Measurements from ENCODE around the gene GRSF1. TPM values are rescaled to one million over a fixed set of nuclear protein-coding genes. Genes with fewer than 3 reads are reported as not detected.

GRSF1 gene
- total and polyA plus RNA-seq, 10 of the 15 experiments (the other 5 are each of a cell fraction or from before 2014, with no cell fraction given), result 37.5 to 105 (median 68.4) TPM

DNA sequence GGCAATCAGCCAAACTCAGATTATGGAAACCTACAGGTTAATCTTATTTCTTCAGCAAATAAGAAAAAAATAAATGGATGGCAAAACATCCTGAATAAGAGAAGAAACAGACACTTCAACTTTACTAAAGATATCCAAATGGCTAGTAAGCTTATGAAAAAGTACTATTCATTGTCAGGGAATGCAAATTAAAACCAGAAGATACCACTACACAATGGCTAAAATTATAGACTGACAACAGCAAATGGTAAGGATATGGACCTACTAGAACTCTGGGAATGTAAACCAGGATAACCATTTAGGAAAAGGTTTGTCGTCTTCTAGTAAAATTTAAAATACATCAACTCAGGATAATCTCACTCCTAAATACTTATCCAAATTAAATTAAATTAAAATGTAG lies 24.3 kb downstream of the GRSF1 start:
- no TSS peak for BruUV-seq (replicated peaks)
- Histone ChIP-seq H3K4me2 (ENCODE audit: control insufficient read depth, insufficient read depth) (no peak overlapping the region), H3K79me2 (ENCODE audit: control insufficient read depth, insufficient read depth, low read length) (no peaks in the 10 kb centered on the region), H3K4me3 (no peak overlapping the region), H3K36me3 (ENCODE audit: control insufficient read depth in 2 of 2, insufficient read depth in 2 of 2, low read length in 1 of 2) (peaks cover 0 to 19% of the 10 kb centered on the region in 2 experiments; a peak in 3 of 4 replicates), H3K9ac (ENCODE audit: control insufficient read depth, insufficient read depth, low read length) (no peak overlapping the region), H3K9me3 (replicated peaks; ENCODE audit: control insufficient read depth, insufficient read depth, low read length) (no peaks in the 10 kb centered on the region), H2AFZ (ENCODE audit: control insufficient read depth, low read depth, low read length) (no peak overlapping the region), H3K4me1 (ENCODE audit: control insufficient read depth, insufficient read depth, low read length) (peaks cover 16% of the 10 kb centered on the region), H3K27me3 (replicated peaks in 1 of 2; ENCODE audit: control insufficient read depth in 2 of 2, insufficient read depth in 2 of 2, low read length in 1 of 2) (no peaks in the 10 kb centered on the region), H3K27ac (ENCODE audit: control insufficient read depth, insufficient read depth) (no peak overlapping the region), H4K20me1 (ENCODE audit: control insufficient read depth, insufficient read depth) (no peaks in the 10 kb centered on the region)
- FAIRE-seq, result peak; percentile 76
- TF ChIP-seq BACH1 (IDR thresholded peaks at IDR 0.05; ENCODE audit: borderline replicate concordance) (no peak), CREB1 (IDR thresholded peaks at IDR 0.05; ENCODE audit: low read depth) (no peak), IKZF2 (IDR thresholded peaks at IDR 0.05) (no peak), USF1 (IDR thresholded peaks at IDR 0.05; ENCODE audit: borderline replicate concordance, extremely low read length, insufficient read depth, low read depth, low read length) (no peak), FOXK2 (IDR thresholded peaks at IDR 0.05) (no peak), NFIC (IDR thresholded peaks at IDR 0.05; ENCODE audit: low read depth, low read length) (no peak), TCF12 (IDR thresholded peaks at IDR 0.05; ENCODE audit: low read depth, low read length) (no peak), SP1 (IDR thresholded peaks at IDR 0.05; ENCODE audit: low read depth, low read length) (no peak), RB1 (IDR thresholded peaks at IDR 0.05; ENCODE audit: borderline replicate concordance) (no peak), STAT3 (IDR thresholded peaks at IDR 0.05; ENCODE audit: low read depth, low read length) (no peak), MEF2A (IDR thresholded peaks at IDR 0.05; ENCODE audit: insufficient read depth, low read depth, low read length) (no peak), RUNX3 (IDR thresholded peaks at IDR 0.05; ENCODE audit: low read length) (no peak)
- TF ChIP-seq, protein P1, sequence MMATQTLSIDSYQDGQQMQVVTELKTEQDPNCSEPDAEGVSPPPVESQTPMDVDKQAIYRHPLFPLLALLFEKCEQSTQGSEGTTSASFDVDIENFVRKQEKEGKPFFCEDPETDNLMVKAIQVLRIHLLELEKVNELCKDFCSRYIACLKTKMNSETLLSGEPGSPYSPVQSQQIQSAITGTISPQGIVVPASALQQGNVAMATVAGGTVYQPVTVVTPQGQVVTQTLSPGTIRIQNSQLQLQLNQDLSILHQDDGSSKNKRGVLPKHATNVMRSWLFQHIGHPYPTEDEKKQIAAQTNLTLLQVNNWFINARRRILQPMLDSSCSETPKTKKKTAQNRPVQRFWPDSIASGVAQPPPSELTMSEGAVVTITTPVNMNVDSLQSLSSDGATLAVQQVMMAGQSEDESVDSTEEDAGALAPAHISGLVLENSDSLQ (IDR thresholded peaks at IDR 0.05), result no peak
- TF ChIP-seq, protein P2, sequence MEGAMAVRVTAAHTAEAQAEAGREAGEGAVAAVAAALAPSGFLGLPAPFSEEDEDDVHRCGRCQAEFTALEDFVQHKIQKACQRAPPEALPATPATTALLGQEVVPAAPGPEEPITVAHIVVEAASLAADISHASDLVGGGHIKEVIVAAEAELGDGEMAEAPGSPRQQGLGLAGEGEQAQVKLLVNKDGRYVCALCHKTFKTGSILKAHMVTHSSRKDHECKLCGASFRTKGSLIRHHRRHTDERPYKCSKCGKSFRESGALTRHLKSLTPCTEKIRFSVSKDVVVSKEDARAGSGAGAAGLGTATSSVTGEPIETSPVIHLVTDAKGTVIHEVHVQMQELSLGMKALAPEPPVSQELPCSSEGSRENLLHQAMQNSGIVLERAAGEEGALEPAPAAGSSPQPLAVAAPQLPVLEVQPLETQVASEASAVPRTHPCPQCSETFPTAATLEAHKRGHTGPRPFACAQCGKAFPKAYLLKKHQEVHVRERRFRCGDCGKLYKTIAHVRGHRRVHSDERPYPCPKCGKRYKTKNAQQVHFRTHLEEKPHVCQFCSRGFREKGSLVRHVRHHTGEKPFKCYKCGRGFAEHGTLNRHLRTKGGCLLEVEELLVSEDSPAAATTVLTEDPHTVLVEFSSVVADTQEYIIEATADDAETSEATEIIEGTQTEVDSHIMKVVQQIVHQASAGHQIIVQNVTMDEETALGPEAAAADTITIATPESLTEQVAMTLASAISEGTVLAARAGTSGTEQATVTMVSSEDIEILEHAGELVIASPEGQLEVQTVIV (IDR thresholded peaks at IDR 0.05; ENCODE audit: borderline replicate concordance, partially characterized antibody), result no peak
- POLR2A ChIA-PET, result no interaction called here
- intact Hi-C loops (cut with micrococcal nuclease; ENCODE audit: unreplicated experiment), result no loop called here
- SMC1A ChIA-PET (ENCODE audit: uncharacterized antibody, unreplicated experiment), result interaction anchor here (1.4 to 1.5 kb wide), 2 partner anchors 10 to 45 kb away, joined by 3 to 4 read pairs; no protein-coding TSS in a partner anchor
- 100% methylated on average over 1 of the region's 1 CpG for WGBS (ENCODE audit: insufficient coverage, insufficient replicate concordance, low lambda C conversion rate, missing lambda C conversion rate)
- DNase-seq (ENCODE audit: low read depth, low spot score), result no peak
- in situ Hi-C loops (cut with MboI), result no loop called here
- CTCF ChIA-PET, result interaction anchor here (1.1 kb wide), 1 partner anchor 167 kb away, joined by 3 read pairs; no protein-coding TSS in a partner anchor
- RAD21 ChIA-PET (ENCODE audit: unreplicated experiment), result interaction anchor here (0.7 kb wide), 1 partner anchor 187 kb away, joined by 3 read pairs; no protein-coding TSS in a partner anchor
- no peak for ATAC-seq

Measured in GM12878 (cell line).